Measurements from ENCODE around the gene ERCC5.

Gene ERCC5

GRCh38 chr13:102812611-102813287, 33.1 kb upstream of the ERCC5 start:
- no peak overlapping the region for H3K27ac ChIP-seq
- TF ChIP-seq ZFX (IDR thresholded peaks at IDR 0.05; ENCODE audit: borderline replicate concordance) (no peak), CTCF (IDR thresholded peaks at IDR 0.05) (no peak)

- H3K27ac ChIP-seq: no peak overlapping the region
- TF ChIP-seq CTCF (IDR thresholded peaks at IDR 0.05) (no peak), ZFX (IDR thresholded peaks at IDR 0.05; ENCODE audit: borderline replicate concordance) (no peak)
These were observed 31.7 kb upstream of the ERCC5 start for GRCh38 chr13:102814025-102814607.

DNA sequence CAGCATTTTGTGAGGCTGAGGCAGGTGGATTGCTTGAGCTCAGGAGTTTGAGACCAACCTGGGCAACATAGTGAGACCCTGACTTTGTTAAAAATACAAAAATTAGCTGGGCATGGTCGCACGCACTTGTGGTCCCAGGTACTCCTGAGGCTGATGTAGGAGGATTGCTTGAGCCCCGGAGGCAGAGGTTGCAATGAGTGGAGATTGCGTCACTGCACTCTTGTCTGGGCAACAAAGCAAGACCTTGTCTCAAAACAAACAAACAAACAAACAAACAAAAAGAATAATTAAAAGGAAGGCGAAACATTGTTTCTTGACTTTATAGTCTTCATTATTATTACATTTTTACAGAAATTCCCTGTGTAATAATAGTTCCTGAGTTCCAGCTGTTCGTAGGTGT, 31.0 kb upstream of the ERCC5 start:
- no peak overlapping the region for H3K27ac ChIP-seq
- TF ChIP-seq CTCF (IDR thresholded peaks at IDR 0.05): no peak
- TF ChIP-seq ZFX (IDR thresholded peaks at IDR 0.05; ENCODE audit: borderline replicate concordance): no peak

DNA sequence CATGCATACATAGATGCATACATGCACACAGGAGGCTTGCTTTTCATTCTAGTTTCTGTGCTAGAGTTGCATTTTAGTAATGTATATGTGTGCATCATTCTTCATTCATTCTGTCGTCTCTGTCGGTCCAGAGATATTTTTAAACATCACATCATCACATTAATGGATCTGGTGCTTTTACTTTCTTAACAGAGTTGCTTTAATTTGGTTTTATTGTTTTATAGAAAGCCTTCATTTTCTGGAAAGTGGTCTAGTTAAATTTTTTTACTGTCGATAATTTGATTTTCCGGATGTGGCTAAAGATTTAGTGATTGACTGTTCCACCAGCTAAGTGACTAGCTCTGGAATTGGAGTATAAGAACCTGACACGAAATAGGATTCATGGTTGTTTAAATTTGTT, 30.0 kb upstream of the ERCC5 start:
- TF ChIP-seq CTCF (IDR thresholded peaks at IDR 0.05) (no peak), ZFX (IDR thresholded peaks at IDR 0.05; ENCODE audit: borderline replicate concordance) (no peak)
- H3K27ac ChIP-seq: no peak overlapping the region

DNA sequence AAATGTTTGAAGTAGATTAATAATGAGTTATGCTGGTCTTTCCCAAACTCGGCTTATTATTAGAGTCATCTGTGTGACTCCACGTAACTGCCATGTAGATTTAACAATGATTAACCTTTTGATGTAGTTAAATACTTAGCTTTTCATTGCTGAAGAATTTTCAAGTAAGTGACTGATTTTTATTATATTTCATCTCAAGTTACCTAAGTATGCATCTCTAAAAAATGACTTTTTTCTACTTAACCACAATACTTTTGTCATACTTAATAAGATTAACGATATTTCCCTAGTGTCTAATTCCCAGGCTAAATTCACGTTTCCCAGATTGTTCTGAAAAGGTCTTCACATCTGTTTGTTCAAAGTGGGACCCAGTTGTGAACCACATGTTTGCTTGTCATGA, 29.1 kb upstream of the ERCC5 start:
- no peak overlapping the region for H3K27ac ChIP-seq
- no peak for TF ChIP-seq ZFX (IDR thresholded peaks at IDR 0.05; ENCODE audit: borderline replicate concordance)
- no peak for TF ChIP-seq CTCF (IDR thresholded peaks at IDR 0.05)

DNA sequence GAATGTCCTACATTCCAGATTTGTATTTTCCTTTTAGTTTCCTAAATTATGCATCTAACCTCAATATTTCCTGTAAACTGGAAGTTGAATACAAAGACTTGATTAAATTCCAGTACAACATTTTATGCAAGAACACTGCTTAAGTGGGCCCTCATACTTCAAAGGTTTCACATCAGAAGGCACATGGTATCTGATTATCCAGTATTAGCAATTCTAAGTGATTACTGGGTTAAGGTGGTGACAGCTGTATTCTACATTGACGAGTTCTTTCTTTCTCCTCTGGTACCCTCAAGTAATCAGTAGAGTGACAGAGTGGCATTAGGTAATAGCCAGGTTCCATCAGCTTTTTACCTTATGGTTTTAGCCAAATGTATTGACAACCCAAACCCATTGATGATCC, 28.6 kb upstream of the ERCC5 start:
- no peak overlapping the region for H3K27ac ChIP-seq
- TF ChIP-seq ZFX (IDR thresholded peaks at IDR 0.05; ENCODE audit: borderline replicate concordance): no peak
- TF ChIP-seq CTCF (IDR thresholded peaks at IDR 0.05): no peak

DNA sequence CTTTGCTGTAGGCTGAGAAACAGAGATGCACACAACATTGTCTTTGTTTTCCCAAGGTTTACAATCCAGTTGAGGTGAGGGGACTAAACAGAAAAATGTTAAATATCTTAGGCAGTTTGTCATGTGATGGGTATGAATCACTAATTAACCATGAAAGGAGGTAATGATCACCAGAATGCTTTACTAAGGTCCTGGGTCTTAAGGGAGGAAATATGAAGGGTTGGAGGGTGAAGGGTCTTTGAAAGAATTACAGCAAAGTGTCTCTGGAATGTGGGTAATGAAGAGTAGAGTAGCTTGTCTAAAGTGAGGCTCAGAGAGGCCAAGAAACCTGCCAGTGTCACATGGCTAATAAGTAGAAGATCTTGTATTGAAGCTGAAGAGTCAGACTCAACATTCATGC, 27.9 kb upstream of the ERCC5 start:
- TF ChIP-seq ZFX (IDR thresholded peaks at IDR 0.05; ENCODE audit: borderline replicate concordance) (no peak), CTCF (IDR thresholded peaks at IDR 0.05) (no peak)
- no peak overlapping the region for H3K27ac ChIP-seq

All from 22Rv1 (cell line).